ENCODE data around the gene MICAL2. TPM values are rescaled to one million over a fixed set of nuclear protein-coding genes. Genes with fewer than 3 reads are reported as not detected.

The MICAL2 gene
- total RNA-seq, 4 donors from 2014 or later, result 109 to 197 (median 183) TPM

DNA sequence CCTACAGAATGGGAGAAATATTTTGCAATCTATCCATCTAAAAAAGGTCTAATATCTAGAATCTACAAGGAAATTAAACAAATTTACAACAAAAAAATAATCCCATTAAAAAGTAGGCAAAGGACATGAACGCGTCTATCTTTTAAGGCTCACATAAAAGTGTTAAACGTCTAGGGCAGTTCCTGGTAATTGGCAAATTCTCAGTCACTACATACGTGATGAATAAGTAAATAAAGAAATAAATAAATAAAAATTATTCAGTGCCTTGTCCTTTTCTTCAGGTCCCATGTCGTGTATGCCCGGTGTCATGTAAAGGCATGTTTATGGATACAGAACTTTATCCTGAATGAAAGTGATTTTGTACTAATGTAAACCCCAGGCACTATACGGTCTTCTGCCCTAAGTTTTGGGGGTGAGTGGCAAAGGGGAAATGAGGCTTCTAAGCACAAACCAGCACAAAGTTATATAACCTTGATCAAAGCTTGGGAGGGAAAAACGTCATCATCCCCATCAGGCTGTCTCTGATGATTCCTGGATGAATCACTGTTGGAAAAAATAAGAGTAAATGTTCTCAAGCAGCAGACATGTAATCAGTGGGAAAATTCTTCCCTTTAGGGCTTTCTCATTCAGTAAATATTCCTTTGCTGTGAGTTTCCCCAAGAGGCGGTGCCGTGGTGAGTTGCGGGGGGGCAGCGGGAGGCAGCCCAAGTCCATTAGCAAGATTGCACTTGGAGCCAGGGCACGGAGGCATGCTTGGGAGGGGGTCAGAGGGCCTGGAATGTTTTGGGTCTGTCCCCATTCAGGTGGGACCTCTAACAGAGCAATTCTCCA, 30.4 kb upstream of the MICAL2 start:
- Histone ChIP-seq H3K36me3 (no peaks in the 10 kb centered on the region), H3K4me3 (no peak overlapping the region), H3K4me1 (no peaks in the 10 kb centered on the region), H3K9me3 (no peaks in the 10 kb centered on the region), H3K27ac (peak overlapping the region in 2 of 4 donors; percentile 52 to 74), H3K27me3 (no peaks in the 10 kb centered on the region)
- peak in 1 of 3 donors; percentile 70 for DNase-seq
- TF ChIP-seq, protein P1, sequence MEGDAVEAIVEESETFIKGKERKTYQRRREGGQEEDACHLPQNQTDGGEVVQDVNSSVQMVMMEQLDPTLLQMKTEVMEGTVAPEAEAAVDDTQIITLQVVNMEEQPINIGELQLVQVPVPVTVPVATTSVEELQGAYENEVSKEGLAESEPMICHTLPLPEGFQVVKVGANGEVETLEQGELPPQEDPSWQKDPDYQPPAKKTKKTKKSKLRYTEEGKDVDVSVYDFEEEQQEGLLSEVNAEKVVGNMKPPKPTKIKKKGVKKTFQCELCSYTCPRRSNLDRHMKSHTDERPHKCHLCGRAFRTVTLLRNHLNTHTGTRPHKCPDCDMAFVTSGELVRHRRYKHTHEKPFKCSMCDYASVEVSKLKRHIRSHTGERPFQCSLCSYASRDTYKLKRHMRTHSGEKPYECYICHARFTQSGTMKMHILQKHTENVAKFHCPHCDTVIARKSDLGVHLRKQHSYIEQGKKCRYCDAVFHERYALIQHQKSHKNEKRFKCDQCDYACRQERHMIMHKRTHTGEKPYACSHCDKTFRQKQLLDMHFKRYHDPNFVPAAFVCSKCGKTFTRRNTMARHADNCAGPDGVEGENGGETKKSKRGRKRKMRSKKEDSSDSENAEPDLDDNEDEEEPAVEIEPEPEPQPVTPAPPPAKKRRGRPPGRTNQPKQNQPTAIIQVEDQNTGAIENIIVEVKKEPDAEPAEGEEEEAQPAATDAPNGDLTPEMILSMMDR (IDR thresholded peaks at IDR 0.05), result no peak
- no peak for TF ChIP-seq POLR2A (IDR thresholded peaks at IDR 0.05)

DNA sequence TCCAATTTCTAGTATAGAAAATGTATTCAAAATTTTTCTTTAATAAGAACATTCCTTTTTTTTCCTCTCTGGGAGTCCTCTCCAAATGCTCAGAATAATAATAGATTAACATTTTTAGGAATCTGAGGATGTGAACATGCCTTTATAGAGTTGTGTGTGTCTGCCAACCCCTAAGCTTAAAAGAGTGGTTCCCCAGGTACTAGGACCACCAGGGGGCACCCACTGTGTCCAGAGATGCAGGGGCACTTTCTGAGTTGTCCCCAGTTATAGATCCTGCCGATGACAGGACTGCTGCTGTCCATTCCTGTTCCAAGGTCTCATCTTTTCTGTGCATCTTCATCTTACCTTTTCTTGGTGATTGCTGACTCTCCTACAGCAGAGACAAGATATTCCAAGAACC, 27.0 kb upstream of the MICAL2 start:
- peak in 1 of 3 donors; percentile 47 for DNase-seq
- H3K4me1 ChIP-seq, result peaks cover 0 to 32% (median 13%) of the 10 kb centered on the region in 4 donors
- H3K4me3 ChIP-seq, result no peak overlapping the region
- no peak overlapping the region for H3K27ac ChIP-seq
- H3K36me3 ChIP-seq, result no peaks in the 10 kb centered on the region
- no peaks in the 10 kb centered on the region for H3K9me3 ChIP-seq
- no peaks in the 10 kb centered on the region for H3K27me3 ChIP-seq
- TF ChIP-seq, protein P1 (IDR thresholded peaks at IDR 0.05), result no peak
- no peak for TF ChIP-seq POLR2A (IDR thresholded peaks at IDR 0.05)

DNA sequence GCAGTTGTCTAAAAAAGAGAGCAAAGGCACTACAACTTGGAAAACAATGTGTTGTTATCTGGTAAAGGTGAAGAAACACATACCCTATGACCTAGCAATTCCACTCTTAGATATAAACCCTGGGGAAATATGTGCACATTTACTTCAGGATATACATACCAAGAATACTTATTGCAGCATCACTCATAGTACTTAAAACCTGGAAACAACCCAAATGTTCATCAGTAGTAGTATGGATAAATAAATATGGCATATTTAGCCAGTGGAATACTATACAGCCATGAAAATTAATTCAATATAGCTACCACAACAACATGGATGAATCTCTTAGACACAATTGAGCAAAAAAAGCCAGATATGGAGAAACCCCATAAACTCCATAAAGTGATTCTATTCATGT, 26.1 kb upstream of the MICAL2 start:
- Histone ChIP-seq H3K36me3 (no peaks in the 10 kb centered on the region), H3K27me3 (no peaks in the 10 kb centered on the region), H3K9me3 (no peaks in the 10 kb centered on the region), H3K4me3 (no peak overlapping the region), H3K27ac (no peak overlapping the region), H3K4me1 (peaks cover 0 to 36% (median 13%) of the 10 kb centered on the region in 4 donors)
- DNase-seq, result no peak
- TF ChIP-seq POLR2A (IDR thresholded peaks at IDR 0.05), result no peak
- TF ChIP-seq, protein P1 (IDR thresholded peaks at IDR 0.05), result no peak

DNA sequence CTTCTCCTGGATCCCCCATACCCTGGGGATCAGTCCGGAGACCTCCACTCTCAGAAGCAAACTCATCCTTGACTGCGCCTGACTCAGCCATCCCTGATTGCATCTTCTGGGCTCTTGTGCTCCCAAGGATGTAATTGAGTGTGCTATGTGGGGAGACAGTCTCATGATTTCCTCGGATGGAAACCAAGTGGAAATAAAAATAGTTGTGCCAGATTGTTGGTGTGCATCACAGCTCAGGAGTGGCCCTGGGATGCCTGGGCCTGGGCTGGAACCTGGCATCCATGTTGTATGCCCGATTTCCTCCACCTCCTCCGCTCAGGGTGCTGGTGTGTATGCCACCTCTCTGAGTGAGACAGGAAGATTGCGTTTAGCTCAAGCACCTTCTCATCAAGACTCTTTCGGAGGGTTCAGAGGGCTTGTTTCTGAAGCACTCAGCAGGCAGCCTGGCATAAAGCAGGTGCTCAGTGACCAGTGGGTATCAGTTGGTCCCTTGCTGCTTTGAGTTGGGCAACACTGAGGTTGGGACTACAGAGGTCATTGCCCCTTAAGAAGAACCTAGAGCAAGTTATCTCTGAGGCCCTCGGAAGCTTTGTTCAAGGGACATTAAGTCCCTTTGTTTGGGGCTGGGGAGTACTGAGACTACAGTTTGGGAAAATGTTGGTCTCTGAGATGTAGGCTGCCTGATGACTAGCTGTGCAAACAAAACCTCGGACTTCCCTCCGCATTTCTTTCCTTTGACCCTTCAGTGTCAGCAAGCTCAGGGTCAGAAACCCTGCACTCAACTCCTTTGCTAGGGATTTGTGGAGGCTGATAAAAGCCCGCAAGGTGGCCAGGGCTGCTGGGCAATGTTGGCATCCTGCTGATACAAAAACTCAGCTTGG, 24.8 kb upstream of the MICAL2 start:
- H3K9me3 ChIP-seq, result no peaks in the 10 kb centered on the region
- H3K27me3 ChIP-seq, result no peaks in the 10 kb centered on the region
- peaks cover 0 to 46% (median 14%) of the 10 kb centered on the region in 4 donors for H3K4me1 ChIP-seq
- no peak for TF ChIP-seq POLR2A (IDR thresholded peaks at IDR 0.05)
- TF ChIP-seq, protein P1 (IDR thresholded peaks at IDR 0.05), result no peak
- no peak overlapping the region for H3K4me3 ChIP-seq
- no peaks in the 10 kb centered on the region for H3K36me3 ChIP-seq
- peak in 2 of 3 donors; percentile 26 to 37 for DNase-seq
- peak overlapping the region; percentile 38 to 88 (median 84) for H3K27ac ChIP-seq

DNA sequence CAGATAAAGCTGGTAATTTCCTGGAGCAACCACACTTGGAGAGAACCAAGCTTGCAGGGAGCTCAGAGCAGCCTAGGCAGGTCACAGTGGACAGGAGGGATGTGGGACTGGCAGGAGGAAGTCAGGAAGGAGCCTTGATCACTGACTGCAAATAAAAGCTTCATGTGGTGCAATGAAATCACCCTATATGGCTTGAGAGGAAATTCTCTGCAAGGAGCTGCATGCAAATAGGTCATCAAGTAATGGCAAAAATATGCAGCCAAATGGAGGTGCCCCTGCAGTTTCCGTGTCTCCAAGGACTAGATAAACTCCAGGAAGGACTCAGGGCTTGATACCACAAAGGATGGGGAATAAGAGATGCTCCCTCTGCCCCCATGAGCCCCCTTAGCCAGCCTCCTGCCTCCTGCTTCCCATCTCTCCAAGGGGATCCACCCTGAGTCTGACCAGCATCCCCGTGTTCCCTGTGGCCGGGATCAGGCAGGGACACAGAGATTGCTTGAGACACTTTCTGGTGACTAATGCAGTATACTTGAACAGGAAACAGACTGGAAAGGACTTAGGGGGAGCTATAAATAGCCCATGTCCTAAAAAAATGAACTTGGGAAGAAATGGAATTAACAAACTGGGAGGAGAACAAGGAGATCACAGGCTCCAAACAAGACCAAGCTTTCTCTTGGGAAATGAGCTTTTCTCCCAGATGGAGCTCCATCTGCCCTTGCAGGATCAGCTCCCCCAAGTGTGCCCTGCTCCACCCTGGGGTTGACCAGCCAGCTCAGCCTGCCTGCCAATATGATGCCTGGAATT, 23.9 kb upstream of the MICAL2 start:
- H3K4me1 ChIP-seq, result peaks cover 0 to 51% (median 14%) of the 10 kb centered on the region in 4 donors
- no peaks in the 10 kb centered on the region for H3K36me3 ChIP-seq
- peak in 1 of 2 donors; percentile 9 for TF ChIP-seq POLR2A (IDR thresholded peaks at IDR 0.05)
- TF ChIP-seq, protein P1 (IDR thresholded peaks at IDR 0.05), result no peak
- H3K27me3 ChIP-seq, result no peaks in the 10 kb centered on the region
- H3K9me3 ChIP-seq, result no peaks in the 10 kb centered on the region
- peak overlapping the region in 1 of 4 donors; percentile 17 for H3K4me3 ChIP-seq
- peak overlapping the region; percentile 57 to 88 (median 84) for H3K27ac ChIP-seq
- DNase-seq, result peak in 1 of 3 donors; percentile 76
